ENCODE measurements around the gene SPATA17.

SPATA17 gene

DNA sequence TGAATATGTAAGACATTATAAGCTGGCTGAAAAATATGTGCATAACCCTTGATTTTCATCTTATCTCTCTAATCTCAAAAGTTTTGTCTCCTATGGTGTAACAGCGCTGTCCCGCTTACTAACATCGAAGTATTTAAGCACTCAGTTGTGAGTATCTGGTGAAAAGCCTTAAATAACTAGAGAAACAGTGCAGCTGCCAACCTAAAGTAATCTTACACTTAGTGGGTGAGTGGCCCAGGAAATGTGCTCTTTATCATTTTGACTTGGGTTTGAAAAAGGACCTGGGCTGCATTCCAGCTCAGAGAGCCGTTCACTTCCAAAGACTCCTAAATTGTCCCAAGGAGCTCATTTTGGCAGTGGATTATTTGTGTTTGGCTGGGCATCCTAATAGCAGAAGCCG lies 225.9 kb downstream of the SPATA17 start:
- DNase-seq = no peak

DNA sequence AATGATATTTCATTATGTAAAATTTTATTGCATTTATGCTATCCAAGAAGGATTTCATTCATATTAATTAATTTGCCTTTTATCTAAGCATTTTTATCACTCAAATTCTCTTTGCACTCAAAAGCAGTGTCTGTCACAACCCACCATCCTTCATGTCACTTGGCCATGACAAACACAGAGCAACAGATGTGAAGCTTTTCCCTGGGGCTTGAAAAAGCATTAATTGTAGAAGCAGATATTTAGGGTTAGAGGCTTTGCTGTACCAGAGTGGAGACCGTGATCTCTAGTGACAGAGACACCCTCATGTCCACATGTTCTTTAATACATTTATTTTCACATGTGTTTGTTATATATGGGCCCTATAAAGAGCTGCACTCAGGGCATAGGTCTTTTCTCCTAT lies 230.5 kb downstream of the SPATA17 start:
- no peak for DNase-seq

DNA sequence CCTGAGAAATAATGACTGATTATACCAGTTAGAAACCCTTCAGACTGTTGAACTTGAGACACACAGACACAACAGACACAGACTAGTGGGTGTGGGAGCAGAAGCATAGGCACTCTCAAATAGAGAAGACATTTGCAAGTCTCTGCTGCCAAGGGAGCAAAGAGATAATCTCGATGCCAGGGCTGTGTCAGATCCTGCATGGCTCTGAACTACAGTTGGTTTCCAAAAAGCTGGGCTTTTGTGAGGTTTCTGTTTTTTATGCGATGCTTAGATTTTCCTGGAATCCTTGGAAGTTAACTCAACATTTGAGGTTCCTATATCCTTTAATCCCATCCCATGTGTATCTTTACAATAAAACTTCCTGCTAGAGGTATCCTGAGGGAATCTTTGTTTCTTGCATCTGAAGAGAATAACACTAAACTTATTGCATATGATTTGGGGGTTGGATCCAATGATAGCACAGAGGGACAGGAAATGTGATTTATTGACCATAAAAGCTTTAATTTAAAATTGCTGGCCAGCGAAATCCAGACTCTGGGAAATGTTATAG lies 236.4 kb downstream of the SPATA17 start:
- DNase-seq = no peak

DNA sequence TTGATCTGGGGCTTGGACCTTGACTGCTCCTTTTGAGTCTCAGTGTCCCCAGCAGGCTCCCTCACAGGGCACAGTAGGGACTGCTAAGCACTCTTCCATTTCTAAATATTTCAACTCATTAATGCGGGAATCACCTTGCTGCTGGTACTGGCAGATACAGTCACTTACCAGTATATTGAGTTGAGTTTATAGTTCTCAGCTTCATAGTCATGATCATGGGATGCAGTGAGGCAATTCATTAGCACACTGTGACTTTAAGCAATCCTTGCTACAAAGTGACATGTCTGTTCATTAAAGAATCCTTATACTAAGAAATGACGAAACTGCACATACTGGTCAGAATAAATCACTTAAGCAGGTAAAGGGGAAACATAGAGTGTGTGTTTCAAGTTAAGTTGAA lies 240.8 kb downstream of the SPATA17 start:
- no peak for DNase-seq

DNA sequence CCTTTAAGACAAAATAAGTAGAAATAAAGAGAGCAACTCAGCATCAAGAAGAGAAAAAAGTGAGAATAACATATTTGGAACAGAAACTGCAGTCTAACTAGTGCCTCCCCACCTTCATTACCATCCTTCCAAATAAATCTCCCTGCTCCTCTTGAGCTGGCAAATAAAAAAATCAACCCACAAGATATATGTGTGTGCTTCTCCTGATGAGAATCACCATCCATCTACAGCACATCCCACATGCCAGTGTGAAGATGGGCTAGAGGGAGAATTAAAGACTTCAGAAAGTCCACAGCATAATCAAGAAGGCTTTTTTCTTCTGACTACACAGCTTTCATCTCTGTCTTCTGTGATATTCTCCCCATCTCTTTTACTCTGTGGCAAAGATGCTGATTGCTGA lies 244.1 kb downstream of the SPATA17 start:
- no peak for DNase-seq

DNA sequence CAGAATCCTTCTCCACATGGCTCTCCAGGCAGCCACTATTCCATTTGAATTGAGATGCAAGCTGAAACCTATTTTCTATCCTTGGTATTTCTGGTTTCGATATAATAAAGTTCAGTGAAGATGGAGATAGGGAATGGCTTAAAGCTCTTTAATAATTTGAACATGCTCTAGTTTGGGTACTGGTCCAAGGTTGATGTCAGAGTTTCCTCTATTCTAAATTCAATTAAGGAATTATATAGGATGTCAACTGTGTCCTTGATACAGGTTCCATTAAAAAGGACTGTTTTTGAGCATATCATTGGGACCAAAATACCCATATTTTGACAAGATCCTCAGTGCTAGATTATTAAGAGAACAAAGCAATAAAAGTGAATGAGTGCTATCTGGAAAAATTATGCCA lies 245.3 kb downstream of the SPATA17 start:
- no peak for DNase-seq

DNA sequence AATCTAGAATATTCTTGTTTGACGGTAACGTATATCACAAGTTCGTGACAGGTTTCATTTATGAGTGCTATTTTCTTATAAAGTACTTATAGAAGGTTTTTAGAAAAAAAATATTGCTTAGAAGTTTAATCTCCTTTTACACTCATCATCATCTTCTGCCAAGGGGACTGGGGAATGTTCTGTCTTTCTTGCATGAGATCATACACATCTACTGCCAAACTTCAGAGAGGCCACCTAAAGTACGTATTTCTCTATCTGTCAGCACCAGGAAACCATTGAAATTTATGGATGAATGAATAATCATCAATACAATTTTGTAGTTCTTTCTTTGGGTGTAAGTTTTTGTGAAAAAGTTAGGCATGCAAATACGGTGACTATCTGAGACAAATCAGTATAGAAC lies 245.8 kb downstream of the SPATA17 start:
- DNase-seq = no peak

DNA sequence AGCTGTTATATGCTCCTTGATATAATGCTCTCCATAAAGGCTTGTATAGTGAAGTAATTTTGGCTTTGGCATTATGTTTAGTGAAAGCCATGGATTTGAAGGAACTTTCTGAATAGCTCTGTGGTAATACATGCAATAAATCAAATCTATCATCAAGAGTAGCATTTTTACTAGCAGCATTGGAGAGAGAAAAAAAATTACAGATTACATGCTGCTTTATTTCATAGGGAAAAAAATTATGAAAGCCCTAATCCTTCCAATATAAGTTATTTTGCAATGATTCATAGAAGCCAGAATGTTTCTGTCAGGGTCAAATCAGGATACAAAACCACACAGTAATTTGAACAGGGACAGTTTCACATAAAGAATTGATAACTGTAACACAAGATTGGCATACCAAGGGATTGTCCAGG lies 250.0 kb downstream of the SPATA17 start:
- no peak for DNase-seq

DNA sequence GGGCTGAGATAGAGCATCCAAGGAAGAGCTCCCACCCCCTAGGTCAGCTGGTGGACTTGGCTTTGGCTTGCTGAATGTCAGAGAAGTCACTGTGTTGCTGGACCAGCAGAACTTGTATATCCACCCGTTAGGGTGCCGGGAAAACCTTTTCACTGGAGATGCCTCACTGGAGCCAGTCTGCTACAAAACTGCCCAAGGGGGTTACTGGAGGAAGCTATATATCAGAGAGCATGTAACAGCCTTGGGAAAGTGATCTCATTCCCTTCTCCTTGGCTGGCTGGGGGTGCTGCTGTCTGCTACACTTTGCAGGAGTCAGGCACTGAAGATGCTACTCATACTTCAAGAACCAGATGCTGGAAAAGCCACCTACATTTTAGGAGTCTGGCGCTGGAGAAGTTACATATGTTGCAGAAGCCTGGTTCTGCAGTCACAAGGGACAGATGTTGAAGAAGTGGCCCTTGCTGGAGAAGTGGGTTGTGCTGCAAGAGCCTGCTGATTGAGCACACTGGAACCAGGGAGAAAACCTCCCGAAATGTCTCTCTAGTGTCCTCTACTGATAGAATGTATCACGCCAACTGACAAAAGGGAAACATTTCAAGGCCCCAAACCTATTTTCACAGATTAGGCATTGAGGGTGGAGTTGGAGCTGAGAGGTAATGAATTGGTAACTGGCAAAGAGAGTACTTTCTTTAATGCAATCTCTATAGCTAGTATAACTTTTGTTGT lies 250.6 kb downstream of the SPATA17 start:
- DNase-seq = no peak

DNA sequence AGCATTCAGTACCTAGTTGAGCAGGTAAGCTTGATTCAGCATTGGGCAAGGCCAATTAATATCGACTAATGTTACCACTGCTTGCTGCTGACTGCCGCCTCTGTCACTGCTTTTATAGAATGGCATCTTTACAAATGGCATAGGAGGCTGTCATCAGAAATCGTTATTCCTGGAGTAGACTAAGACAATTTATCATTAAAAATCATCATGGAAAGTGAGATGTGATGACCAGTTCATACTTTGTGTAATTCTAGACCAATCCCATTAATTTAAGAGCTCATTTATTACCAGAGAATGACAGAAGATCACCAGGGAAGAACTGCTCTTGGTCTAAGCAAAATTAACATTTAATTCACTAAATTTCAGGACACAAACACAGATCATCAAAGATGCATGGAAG lies 254.0 kb downstream of the SPATA17 start:
- no peak for DNase-seq

DNA sequence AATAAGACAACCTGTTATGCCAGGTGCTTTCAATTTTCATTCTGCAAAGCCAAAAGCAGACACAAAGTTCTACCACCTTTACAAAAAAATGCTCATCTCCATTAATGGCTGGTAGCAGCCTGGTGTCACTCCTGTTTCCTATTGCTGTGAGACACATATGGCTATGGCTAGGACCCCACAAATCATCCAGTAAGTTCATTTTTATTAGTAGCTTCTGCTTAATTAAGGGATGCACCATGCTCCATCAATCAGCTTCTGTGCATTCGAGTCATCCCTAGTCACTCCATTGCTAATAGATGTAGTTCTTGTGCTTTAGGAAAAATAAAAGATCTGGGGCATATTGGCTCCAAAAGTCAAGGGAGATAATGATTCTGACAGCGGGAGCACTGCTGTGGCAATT lies 257.2 kb downstream of the SPATA17 start:
- no peak for DNase-seq

DNA sequence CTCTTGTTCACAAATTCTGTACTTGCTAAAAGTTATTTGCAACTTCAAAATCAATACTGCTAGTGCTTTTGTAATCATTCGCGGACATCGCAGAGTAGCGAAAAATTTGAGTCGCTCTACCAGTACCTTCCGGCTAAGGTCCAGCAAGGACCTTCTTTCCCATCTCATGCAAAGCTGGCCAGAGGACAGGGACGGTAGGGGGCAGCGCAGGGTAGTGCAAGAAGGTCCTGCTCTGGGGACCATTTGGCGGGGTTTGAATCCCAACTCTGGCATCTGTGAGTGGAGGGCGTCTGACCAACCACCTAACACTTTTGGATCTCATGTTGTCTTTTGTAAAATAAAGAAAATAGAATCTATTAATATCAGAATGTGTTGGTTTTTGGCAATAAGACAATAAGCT lies 258.3 kb downstream of the SPATA17 start:
- no peak for DNase-seq

DNA sequence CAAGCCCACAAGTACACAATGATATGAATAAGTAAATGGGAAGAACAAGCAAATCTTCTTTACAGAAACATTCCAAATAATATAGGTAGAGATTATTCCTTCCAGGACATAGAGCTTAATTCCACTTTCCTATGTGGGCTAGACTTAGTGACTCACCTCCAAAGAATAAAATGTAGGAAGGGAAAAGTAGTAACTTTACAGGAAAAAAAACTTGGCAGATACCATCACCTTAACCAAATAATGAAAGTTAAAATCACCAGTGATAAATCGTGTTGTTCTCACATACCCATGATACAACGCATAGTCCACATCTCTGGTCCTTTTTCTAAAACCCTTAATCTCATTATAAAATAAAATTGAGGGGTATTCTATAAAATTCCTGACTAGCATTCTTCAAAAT lies 260.8 kb downstream of the SPATA17 start:
- no peak for DNase-seq

DNA sequence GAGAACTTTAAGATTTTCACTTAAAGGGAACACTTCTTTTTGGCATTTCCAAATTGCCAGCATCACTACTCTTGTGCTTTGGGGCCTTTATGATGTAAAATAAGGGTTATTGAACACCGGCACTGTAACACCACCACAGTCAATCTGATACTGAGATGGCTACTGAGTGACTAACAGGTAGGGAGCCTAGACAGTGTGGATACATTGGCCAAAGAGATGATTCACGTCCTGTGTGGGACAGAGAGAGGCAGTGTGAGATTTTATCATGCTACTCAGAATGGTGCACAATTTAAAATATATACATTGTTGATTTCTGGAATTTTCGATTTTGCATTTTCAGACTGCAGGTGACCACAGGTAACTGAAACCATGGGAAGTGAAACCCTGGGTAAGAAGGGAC lies 261.6 kb downstream of the SPATA17 start:
- no peak for DNase-seq

DNA sequence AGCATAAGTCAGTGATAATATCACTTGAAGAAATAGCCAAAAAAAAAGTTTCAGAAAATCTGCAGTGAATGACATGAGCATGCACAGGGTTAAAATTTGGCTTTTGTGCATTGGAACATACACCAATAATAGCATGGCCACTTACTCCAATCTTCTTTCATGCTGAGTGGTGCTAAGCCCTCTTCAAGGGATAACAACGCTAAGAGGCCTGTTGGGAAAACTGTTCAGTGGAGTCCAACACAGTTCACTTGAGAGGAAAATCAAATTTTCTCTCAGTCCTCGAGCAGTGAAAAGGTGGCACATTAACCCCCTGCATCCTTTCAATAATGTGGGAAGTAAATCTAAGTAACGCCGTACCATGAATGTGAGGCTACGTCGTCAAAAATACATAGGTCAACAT lies 264.7 kb downstream of the SPATA17 start:
- DNase-seq = no peak

DNA sequence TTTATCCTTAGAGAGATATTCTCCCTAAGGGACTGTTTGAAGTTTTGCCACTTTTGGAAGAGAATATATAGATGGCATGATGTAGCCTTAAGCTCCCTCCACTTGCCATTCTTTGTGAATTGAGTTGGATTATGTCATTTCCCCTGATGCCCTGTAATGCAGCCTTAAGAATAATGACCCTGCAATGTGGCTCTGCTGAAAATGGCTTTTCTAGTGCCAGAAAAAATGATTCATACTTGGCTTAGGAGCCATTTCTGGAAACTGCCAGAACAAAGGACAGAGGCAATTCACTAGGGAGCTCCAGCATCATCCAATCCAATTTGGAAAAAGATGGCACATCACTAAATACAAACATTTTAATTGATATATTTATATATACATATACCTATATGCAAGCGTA lies 265.3 kb downstream of the SPATA17 start:
- no peak for DNase-seq

DNA sequence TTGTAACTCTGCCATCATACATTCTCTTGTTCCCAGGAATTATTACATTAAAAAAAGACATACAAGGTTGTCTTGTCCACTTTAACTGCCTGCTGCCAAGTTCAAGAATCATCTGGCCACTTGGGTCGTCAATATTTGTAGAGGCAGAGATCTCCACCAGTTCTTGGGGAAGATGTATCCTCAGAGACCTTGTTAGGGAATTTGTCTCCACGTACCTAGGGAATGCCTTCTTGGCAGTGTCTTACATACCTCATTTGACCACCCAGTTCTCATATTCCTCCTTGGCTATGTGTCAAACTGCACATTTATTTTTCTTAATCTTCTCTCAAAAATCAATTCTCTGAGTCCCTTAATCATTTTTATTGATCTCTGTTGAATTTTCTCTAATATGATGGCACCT lies 266.0 kb downstream of the SPATA17 start:
- DNase-seq = no peak

DNA sequence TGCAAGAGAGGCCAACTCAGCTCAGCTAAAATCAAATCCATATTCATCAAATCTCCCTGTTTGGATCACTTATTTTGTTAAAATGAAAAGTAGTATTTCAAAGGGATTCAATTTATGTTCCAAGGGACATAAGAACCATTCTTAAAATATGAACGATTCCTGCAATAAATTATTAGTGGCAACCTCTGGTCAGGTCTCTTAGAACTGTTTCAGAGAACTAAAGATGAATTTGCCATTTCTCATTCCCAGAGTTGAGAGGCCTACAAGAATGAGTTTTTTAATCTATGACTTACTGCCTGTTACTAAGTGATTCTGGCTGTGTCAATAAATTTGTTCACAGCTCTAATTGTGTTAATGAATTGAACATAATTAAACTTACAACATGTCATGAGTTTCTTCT lies 268.5 kb downstream of the SPATA17 start:
- no peak for DNase-seq

DNA sequence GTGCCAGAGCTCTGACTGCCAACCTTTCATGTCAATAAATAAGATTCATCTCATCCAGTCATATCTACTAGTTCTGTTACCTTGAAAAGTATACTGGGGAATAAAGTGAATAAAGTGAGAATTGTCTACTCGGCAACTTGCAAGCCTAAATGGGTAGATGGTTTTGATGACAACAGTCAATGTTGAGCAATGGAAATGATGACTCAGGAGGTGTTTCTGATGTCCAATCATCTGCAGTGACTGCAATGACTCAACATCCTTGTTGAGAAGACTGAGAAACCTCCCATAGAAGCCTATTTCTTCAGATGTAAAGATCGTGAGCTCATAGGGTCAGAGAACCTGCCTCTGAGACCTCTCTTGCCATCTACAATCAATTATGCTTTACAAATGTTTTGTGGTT lies 276.4 kb downstream of the SPATA17 start:
- DNase-seq = no peak

DNA sequence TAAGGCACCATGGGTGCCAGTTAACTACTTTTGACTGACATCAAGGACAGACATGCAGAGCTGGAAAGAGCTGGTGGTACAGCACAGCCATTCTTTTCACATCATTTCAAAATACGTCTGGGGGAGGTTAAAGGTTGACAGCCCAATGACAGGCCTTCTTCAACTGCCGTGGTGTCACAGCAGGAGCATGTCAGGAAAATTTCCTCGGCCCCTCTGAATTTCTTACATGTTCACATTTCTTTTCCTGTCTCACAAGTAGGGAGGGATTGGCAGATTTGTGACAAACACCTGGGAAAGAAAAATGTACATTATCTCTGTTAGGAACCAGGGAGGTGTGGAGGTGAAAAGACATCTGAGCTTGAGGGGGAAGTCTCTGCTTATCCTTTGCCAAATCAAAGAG lies 279.1 kb downstream of the SPATA17 start:
- DNase-seq = no peak

DNA sequence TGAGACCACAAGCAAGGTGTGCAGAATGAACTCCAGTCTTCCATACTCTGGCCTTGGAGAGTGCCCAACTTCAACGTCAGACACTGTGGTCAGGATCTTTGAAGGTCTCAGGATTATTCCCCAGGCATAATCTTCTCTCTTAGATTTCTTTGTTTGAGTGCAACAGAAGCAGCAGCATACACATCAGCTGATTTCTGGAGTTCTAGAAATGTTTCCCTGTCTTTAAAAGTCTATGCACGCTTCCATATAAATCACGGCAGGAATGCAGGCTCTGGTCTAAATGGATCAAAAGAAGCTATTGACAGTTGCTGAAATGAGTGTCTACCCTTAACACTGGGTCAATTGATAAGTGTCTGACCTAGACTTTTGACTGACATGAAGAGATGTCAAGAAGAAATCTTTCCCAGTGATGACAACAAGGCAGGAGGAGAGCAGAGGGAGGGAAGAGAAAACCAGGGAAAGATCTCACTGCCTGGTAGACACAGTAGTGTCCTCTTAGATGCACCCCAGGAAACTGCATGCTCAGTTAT lies 279.7 kb downstream of the SPATA17 start:
- DNase-seq = no peak

DNA sequence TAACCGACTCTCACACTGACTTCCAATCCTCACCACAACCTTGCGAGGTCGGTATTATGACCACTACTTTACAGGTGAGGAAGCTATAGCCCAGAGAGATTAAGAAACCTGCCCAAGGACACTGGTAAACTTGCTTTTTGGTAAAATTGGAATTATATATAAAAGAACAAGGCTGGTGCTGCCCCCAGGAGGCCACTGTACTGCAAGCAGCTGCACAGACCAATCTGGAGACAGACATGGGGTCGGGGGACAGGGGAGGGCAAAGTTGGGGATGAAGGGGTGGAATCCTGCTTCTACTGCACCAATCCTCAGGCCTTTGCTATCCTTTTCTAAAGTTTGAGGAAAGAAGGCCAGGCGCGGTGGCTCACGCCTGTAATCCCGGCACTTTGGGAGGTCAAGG lies 280.8 kb downstream of the SPATA17 start:
- no peak for DNase-seq

DNA sequence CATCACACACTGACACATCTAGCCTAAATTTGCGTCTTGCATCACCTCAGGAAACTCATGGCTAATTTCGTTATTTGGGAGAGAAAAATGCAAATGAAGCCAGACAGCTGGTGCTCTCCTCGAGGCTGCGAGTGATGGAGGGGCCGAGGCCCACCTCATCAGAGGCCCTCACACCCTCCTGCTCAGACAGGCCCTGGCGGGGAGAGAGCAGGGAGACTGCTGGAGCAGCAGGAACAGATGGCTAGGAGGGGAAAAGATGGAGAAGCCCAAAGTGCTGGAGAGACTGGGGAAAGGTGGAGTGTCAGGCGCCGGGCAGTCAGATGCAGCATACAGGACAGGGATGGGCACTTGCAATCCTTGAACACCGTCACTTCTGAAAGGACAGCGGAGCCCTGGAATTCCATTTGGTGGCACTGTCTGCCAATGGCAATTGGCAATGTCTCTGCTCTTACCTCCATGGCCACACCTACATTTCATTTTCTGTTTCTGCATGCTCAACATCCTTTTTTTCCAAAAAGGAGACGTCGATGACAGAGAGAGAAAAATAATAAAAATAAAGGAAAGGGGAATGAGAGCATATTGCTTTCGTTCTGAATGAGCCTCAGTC lies 286.2 kb downstream of the SPATA17 start:
- no peak for DNase-seq

DNA sequence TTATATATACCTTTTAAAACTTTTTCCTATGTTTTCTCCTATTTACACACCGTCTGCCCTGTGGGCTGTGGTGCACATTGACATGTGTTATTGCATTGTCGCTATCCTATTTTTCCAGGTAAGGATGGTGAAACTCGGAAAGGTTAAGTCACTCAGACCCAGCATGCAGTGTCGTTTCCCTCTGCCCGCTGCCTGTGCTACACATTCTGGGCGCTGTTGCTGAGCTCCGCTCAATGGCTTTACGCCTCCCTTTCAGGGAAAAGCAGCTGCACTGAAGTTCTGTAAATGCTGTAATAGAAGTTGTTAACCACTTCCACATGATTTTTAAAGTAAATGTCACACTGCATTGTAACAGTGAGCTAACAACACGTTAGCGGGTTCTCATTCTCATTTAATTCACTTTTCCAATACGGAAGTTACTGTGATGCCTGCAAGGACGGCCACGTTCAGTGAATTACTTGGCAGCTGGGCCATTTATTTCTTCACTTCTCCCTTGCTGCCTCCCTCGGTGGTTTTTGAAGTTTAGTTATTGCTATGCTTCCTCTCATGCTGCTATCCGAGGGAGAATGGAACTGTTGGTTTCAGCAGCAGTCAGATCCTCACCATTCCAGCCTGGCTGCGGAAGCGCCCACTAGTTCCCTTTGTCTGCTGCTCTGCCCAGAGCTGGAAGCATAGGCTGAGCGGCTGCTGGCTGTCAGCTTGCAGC lies 288.7 kb downstream of the SPATA17 start:
- DNase-seq = no peak
